ENCODE data around the gene GAK. TPM values are rescaled to one million over a fixed set of nuclear protein-coding genes. Genes with fewer than 3 reads are reported as not detected.
A peak's percentile ranks its signal among the peaks of the same experiment; 100 is the strongest.

The GAK gene
- total RNA-seq, 3 donors from 2014 or later (not counting 1 experiment from before 2014, with no cell fraction given): 349 to 358 (median 349) TPM

DNA sequence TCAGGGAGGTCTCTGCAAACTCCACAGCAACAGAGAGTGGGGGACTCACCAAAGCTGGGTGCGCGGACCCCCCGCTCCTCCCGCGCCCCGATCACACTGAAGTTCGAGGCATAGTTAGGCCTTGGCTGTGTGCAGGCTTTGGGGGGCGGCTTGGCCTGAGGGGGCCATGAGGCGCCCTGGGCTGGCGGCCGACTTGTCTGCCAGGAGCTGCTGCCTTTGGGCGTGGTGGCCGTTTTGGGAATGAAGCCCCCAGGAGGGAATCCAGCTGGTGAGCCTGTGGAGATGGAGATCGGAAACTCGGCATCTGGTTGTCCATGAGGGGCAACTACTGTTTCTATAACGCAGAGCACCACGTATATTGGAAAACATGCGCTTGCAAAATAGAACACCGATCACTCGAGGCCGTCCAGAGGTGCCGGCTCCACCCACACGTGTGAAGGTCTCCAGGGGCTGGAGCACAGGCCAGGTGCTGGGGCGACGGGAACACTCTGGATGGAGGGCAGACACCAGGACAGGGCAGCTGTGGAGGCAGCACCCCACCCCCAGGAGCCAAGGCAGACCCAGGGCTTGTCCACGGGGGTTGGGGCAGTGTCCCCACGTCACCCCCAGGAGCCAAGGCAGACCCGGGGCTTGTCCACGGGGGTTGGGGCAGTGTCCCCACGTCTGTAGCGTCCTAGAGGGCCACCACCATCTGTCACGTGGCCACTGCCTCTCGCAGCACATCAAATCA, 80.2 kb downstream of the GAK start:
- DNase-seq: no peak

DNA sequence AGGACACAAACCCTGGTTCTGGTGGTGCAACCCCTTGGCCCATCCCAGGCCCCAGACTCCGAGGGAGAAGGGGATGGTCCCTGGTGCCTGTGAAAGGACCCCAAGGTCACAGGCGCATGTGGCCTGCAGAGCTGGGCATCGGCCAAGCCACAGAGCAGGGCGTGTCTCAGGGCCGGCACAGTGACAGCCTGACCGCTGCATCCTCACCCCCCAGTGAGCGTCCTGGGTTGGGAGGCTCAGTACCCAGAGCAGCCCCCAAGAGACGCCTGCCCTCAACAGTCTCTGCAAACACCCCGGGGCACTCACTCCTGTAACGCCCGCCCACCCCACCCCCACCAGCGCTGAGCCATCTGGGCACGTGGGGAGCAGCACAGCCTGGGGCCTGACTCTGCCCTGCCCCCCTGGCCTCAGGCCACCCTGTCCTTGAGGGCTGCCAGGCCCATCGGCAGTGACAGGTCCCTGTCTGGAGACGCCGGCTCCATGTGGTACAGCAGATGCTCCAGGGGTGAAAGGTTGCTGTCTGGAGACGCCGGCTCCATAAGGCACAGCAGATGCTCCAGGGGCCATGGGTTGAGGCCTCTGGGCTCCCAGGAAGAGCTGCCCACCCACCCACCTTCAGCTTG, 81.7 kb downstream of the GAK start:
- H3K9me3 Mint-ChIP-seq: no peaks in the 10 kb centered on the region
- H3K4me1 ChIP-seq (ENCODE audit: control insufficient read depth, insufficient read depth, low read length): peaks cover 3% of the 10 kb centered on the region
- intact Hi-C loops (cut with micrococcal nuclease): no loop called here
- H3K27ac Mint-ChIP-seq: no peak overlapping the region
- no peak overlapping the region for H3K4me3 ChIP-seq (ENCODE audit: low read length)
- H3K4me1 Mint-ChIP-seq: peaks cover 0 to 5% of the 10 kb centered on the region in 2 donors
- 96% methylated on average over 18 of the region's 18 CpGs for WGBS (ENCODE audit: insufficient coverage)
- ATAC-seq (no peak), DNase-seq (no peak)
- H3K27ac ChIP-seq (ENCODE audit: low read length): no peak overlapping the region
- no peaks in the 10 kb centered on the region for H3K27me3 Mint-ChIP-seq (ENCODE audit: low read depth in 2 of 2)
- H3K36me3 Mint-ChIP-seq: no peaks in the 10 kb centered on the region
- H3K4me3 Mint-ChIP-seq: no peak overlapping the region
- H3K9me3 ChIP-seq (ENCODE audit: control insufficient read depth, insufficient read depth, low read length): peaks cover under 1% of the 10 kb centered on the region
- TF ChIP-seq, protein P1, sequence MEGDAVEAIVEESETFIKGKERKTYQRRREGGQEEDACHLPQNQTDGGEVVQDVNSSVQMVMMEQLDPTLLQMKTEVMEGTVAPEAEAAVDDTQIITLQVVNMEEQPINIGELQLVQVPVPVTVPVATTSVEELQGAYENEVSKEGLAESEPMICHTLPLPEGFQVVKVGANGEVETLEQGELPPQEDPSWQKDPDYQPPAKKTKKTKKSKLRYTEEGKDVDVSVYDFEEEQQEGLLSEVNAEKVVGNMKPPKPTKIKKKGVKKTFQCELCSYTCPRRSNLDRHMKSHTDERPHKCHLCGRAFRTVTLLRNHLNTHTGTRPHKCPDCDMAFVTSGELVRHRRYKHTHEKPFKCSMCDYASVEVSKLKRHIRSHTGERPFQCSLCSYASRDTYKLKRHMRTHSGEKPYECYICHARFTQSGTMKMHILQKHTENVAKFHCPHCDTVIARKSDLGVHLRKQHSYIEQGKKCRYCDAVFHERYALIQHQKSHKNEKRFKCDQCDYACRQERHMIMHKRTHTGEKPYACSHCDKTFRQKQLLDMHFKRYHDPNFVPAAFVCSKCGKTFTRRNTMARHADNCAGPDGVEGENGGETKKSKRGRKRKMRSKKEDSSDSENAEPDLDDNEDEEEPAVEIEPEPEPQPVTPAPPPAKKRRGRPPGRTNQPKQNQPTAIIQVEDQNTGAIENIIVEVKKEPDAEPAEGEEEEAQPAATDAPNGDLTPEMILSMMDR (IDR thresholded peaks at IDR 0.05): no peak
- peaks cover 23% of the 10 kb centered on the region for H3K36me3 ChIP-seq (ENCODE audit: control insufficient read depth, insufficient read depth, low read length)
- H3K27me3 ChIP-seq (ENCODE audit: control insufficient read depth, insufficient read depth, low read length): no peaks in the 10 kb centered on the region

More for the DNA sequence above, 80.2 kb downstream of the GAK start:
- Histone ChIP-seq H3K27me3 (ENCODE audit: control insufficient read depth, insufficient read depth, low read length) (no peaks in the 10 kb centered on the region), H3K36me3 (ENCODE audit: control insufficient read depth, insufficient read depth, low read length) (peaks cover 23% of the 10 kb centered on the region), H3K4me1 (ENCODE audit: control insufficient read depth, insufficient read depth, low read length) (peaks cover 3% of the 10 kb centered on the region), H3K4me3 (ENCODE audit: low read length) (no peak overlapping the region), H3K27ac (ENCODE audit: low read length) (no peak overlapping the region), H3K9me3 (ENCODE audit: control insufficient read depth, insufficient read depth, low read length) (peaks cover 15% of the 10 kb centered on the region)
- H3K4me3 Mint-ChIP-seq: no peak overlapping the region
- no peaks in the 10 kb centered on the region for H3K27me3 Mint-ChIP-seq (ENCODE audit: low read depth in 2 of 2)
- H3K9me3 Mint-ChIP-seq: peaks cover 4 to 5% of the 10 kb centered on the region in 2 donors
- H3K36me3 Mint-ChIP-seq: peaks cover 6% of the 10 kb centered on the region
- peak overlapping the region in 1 of 2 donors; percentile 48 for H3K27ac Mint-ChIP-seq
- 96% methylated on average over 33 of the region's 33 CpGs for WGBS (ENCODE audit: insufficient coverage)
- peaks cover 8 to 15% of the 10 kb centered on the region in 2 donors for H3K4me1 Mint-ChIP-seq
- no peak for ATAC-seq
- intact Hi-C loops (cut with micrococcal nuclease): no loop called here
- TF ChIP-seq, protein P1 (IDR thresholded peaks at IDR 0.05): no peak

DNA sequence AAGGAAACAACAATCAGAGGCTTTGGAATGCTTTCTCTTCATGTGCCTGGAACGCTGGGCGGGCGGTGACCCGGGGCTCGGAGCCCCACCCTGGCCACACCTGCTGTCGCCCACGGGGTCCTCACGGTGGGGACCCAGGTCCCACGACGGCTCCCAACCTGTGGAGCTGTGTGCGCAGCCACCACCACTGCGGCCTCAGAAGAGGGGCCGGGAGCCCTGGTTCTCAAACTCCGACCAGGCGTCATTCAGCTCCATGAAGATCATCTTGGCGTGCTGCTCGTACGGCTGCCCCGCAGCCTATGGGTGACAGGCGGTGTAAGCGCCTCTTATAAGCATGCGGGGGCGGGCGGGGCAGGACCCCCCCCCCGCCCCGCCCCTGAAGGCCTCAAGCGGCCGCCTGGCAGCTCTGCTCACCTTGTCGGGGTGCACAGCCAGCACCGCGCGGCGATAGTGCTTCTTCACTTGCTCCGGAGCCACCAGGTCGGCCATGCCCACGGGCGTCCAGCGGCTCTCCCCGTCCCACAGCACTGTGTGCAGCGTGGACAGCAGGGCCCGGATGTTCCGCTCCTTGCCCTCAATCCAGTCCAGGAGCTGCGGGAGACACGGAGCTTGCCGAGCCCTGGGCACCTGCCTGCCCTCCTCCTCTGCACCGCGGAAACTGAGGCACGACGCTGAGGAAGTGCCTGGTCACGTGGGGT, 82.5 kb downstream of the GAK start:
- H3K4me1 ChIP-seq (ENCODE audit: control insufficient read depth, insufficient read depth, low read length): no peaks in the 10 kb centered on the region
- H3K27ac ChIP-seq (ENCODE audit: low read length): no peak overlapping the region
- H3K4me3 Mint-ChIP-seq: no peak overlapping the region
- ATAC-seq (no peak), DNase-seq (no peak)
- WGBS (ENCODE audit: insufficient coverage): 97% methylated on average over 50 of the region's 50 CpGs
- peaks cover 0 to 5% of the 10 kb centered on the region in 2 donors for H3K4me1 Mint-ChIP-seq
- H3K36me3 Mint-ChIP-seq: no peaks in the 10 kb centered on the region
- peaks cover 23% of the 10 kb centered on the region for H3K36me3 ChIP-seq (ENCODE audit: control insufficient read depth, insufficient read depth, low read length)
- no peak overlapping the region for H3K27ac Mint-ChIP-seq
- no peaks in the 10 kb centered on the region for H3K9me3 Mint-ChIP-seq
- no peaks in the 10 kb centered on the region for H3K27me3 ChIP-seq (ENCODE audit: control insufficient read depth, insufficient read depth, low read length)
- no peaks in the 10 kb centered on the region for H3K9me3 ChIP-seq (ENCODE audit: control insufficient read depth, insufficient read depth, low read length)
- TF ChIP-seq, protein P1 (IDR thresholded peaks at IDR 0.05): no peak
- intact Hi-C loops (cut with micrococcal nuclease): no loop called here
- H3K4me3 ChIP-seq (ENCODE audit: low read length): no peak overlapping the region
- no peaks in the 10 kb centered on the region for H3K27me3 Mint-ChIP-seq (ENCODE audit: low read depth in 2 of 2)

Data from natural killer cell (primary cell).